ENCODE data around the gene ASF1A. TPM values are rescaled to one million over a fixed set of nuclear protein-coding genes. Genes with fewer than 3 reads are reported as not detected.

ASF1A gene
- total and polyA plus RNA-seq, 3 donors from 2014 or later = 11.1 to 16.6 (median 13.0) TPM

DNA sequence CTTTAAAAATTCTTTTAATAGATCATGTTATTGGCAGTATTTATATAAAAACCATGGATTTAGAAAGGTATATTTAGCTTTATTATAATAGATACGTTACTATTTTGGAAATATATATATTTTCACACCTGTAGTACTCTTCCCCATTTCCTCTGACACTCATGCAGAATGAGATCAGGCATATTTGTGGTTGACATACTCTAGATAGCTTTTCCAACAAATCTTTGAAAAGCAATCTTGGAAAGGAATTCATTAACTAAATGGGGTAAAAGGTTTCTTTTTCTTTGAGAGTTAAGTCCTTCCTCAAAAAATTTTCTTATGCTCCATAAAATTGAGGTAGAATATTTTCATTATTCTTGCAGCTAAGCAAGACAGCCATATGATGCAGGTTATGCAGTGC is 14.5 kb downstream of the ASF1A start:
- 83 to 94% methylated on average over 1 of the region's 1 CpG for WGBS, 2 donors
- Histone ChIP-seq H3K27me3 (no peaks in the 10 kb centered on the region), H3K4me3 (no peak overlapping the region), H3K4me1 (no peaks in the 10 kb centered on the region), H3K27ac (no peak overlapping the region), H3K9me3 (no peaks in the 10 kb centered on the region), H3K36me3 (ENCODE audit: low read depth, missing control alignments) (no peaks in the 10 kb centered on the region)
- no peak for TF ChIP-seq POLR2A (IDR thresholded peaks at IDR 0.05)
- TF ChIP-seq, protein P1, sequence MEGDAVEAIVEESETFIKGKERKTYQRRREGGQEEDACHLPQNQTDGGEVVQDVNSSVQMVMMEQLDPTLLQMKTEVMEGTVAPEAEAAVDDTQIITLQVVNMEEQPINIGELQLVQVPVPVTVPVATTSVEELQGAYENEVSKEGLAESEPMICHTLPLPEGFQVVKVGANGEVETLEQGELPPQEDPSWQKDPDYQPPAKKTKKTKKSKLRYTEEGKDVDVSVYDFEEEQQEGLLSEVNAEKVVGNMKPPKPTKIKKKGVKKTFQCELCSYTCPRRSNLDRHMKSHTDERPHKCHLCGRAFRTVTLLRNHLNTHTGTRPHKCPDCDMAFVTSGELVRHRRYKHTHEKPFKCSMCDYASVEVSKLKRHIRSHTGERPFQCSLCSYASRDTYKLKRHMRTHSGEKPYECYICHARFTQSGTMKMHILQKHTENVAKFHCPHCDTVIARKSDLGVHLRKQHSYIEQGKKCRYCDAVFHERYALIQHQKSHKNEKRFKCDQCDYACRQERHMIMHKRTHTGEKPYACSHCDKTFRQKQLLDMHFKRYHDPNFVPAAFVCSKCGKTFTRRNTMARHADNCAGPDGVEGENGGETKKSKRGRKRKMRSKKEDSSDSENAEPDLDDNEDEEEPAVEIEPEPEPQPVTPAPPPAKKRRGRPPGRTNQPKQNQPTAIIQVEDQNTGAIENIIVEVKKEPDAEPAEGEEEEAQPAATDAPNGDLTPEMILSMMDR (IDR thresholded peaks at IDR 0.05) = no peak
- intact Hi-C loops (cut with DNase I; ENCODE audit: low total_unique reads) = no loop called here
- DNase-seq = no peak

DNA sequence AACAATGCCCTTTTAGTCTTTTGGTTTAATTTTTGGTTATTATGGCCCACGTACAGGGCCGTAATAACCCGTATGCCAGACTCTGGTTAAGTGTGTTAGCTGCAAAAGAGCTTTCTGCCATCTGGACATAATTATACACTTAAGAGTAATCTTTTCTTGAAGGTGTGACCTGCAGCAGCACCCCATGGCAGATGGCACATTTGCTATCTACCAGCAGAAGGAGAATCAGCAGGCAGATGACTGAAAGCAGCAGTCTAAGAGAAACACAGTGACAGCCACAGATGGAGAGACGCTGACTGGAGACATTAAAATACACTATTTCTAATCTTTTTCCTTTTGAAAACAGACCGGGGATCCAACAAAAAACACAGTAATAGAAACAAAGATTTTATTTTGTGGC is 18.7 kb downstream of the ASF1A start:
- intact Hi-C loops (cut with DNase I; ENCODE audit: low total_unique reads) = no loop called here
- 85 to 95% methylated on average over 5 of the region's 5 CpGs for WGBS, 2 donors
- Histone ChIP-seq H3K27me3 (no peaks in the 10 kb centered on the region), H3K36me3 (ENCODE audit: low read depth, missing control alignments) (no peaks in the 10 kb centered on the region), H3K4me1 (no peaks in the 10 kb centered on the region), H3K27ac (no peak overlapping the region), H3K4me3 (no peak overlapping the region), H3K9me3 (no peaks in the 10 kb centered on the region)
- DNase-seq = no peak
- TF ChIP-seq, protein P1 (IDR thresholded peaks at IDR 0.05) = no peak
- no peak for TF ChIP-seq POLR2A (IDR thresholded peaks at IDR 0.05)

DNA sequence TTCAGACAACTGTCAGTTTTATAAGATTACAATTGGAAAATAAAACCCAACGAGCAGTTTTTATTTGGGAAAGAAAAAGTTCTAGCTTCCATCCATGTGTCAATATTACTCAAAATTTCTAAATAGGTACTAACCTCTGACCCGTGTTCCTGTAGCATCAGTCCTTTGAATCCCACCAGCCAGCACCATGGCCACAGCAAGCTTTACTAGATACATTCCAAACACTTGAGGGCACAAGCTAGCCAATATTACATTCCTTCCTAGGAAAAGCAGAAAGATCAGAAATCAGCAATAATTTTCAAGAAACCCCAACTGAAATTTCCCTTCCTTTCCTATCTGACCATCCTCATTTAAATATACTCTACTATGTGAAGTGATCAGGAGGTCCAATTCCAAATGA is 19.2 kb downstream of the ASF1A start:
- intact Hi-C loops (cut with DNase I; ENCODE audit: low total_unique reads) = no loop called here
- TF ChIP-seq, protein P1 (IDR thresholded peaks at IDR 0.05) = no peak
- TF ChIP-seq POLR2A (IDR thresholded peaks at IDR 0.05) = no peak
- Histone ChIP-seq H3K9me3 (no peaks in the 10 kb centered on the region), H3K36me3 (ENCODE audit: low read depth, missing control alignments) (no peaks in the 10 kb centered on the region), H3K27me3 (no peaks in the 10 kb centered on the region), H3K27ac (no peak overlapping the region), H3K4me1 (no peaks in the 10 kb centered on the region), H3K4me3 (no peak overlapping the region)
- WGBS, 2 donors = 81 to 87% methylated on average over 2 of the region's 2 CpGs
- no peak for DNase-seq

DNA sequence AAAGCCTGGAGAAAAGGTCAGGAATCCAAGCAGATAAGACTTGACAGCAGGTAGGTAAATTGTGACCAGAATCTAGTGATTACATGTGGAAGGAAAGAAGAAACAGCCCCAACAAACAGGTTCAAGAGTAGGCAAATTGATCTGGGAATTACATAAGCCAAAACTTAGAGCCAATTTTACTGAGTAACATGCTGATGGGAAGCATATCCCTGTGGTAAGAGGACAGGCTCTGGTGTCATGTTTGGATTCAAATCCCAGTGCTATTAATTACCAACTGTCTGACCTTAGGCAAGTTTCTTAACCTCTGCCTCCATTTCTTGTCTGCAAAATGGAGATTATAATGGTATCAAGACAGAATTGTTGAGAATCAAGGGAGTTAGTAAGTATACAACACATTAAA is 20.6 kb downstream of the ASF1A start:
- Histone ChIP-seq H3K4me3 (no peak overlapping the region), H3K27me3 (no peaks in the 10 kb centered on the region), H3K4me1 (no peaks in the 10 kb centered on the region), H3K36me3 (ENCODE audit: low read depth, missing control alignments) (no peaks in the 10 kb centered on the region), H3K9me3 (no peaks in the 10 kb centered on the region), H3K27ac (no peak overlapping the region)
- DNase-seq = no peak
- TF ChIP-seq, protein P1 (IDR thresholded peaks at IDR 0.05) = no peak
- TF ChIP-seq POLR2A (IDR thresholded peaks at IDR 0.05) = no peak
- intact Hi-C loops (cut with DNase I; ENCODE audit: low total_unique reads) = no loop called here

DNA sequence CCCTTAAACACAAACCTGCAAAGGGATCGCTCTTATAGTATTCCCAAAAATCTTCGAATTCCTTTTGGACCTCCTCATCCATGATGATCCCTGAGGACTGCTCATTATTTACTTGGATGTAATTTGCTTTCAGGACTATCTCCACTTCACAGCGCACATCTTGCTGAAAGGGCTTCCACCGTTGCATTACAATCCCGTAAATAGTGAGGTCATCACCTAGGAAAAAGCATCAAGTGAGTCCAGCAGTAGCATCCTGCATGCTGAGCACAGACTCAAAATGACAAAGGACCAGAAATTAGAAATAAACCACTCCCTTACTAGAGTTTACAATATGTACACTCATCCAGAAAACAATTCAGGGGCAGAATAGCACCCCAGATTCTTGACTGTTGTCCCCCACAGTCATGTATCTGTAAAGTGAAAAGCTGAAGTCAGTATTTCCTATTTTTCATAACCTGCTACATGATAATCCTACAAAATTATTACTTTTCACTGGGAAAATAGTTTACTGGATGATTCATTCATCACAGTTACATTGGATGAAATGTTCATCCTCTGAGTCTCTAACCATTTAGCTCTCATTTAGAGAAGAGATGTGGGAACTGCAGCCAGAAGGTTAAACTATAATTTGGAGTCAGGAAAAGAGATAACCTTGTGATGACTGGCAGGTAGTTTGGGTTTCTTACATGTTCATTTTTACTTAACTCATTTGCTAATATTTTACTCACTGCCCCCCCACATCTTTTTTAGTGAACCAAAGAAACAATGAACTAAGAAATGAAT is 23.8 kb downstream of the ASF1A start:
- TF ChIP-seq POLR2A (IDR thresholded peaks at IDR 0.05) = no peak
- TF ChIP-seq, protein P1 (IDR thresholded peaks at IDR 0.05) = no peak

More for the DNA sequence above, 23.8 kb downstream of the ASF1A start:
- Histone ChIP-seq H3K4me3 (no peak overlapping the region), H3K9me3 (no peaks in the 10 kb centered on the region), H3K36me3 (ENCODE audit: low read depth, missing control alignments) (no peaks in the 10 kb centered on the region), H3K4me1 (no peaks in the 10 kb centered on the region), H3K27me3 (no peaks in the 10 kb centered on the region), H3K27ac (no peak overlapping the region)
- no peak for DNase-seq
- WGBS, 2 donors = 85 to 93% methylated on average over 5 of the region's 5 CpGs
- intact Hi-C loops (cut with DNase I; ENCODE audit: low total_unique reads) = no loop called here

All from testis (tissue), 3 donors.